H1 (cell line): ENCODE data around the gene SERINC5. TPM values are rescaled to one million over a fixed set of nuclear protein-coding genes. Genes with fewer than 3 reads are reported as not detected.

Experiments
- CTCF ChIA-PET: fragments of 300-600 bp; sonication (Branson Sonifier 250); formaldehyde crosslinking; loops from one replicate; lab custom pipeline; 2021; ENCODE audit not compliant: partially characterized antibody; lab: Charles Lee
- POLR2A ChIA-PET: fragments of 300-600 bp; sonication (Branson Sonifier 250); formaldehyde crosslinking; loops from one replicate; lab custom pipeline; 2021; ENCODE audit warnings: inconsistent platforms; ENCODE audit not compliant: partially characterized antibody; lab: Charles Lee
- DNase-seq, 2 experiments: peaks; one replicate each; pipeline versions ENCODE4 v3.0.0 to v3.0.0-alpha.2; 2010 to 2022; ENCODE audit warnings: low spot score in 2 of 2, low read depth in 1 of 2, mixed read lengths in 1 of 2
- FAIRE-seq: peaks from 2 replicates; lab custom pipeline; 2011; peaks lifted over from hg19 to GRCh38; lab: Jason Lieb, UNC
- H2AFZ ChIP-seq: 2 replicates; pipeline ENCODE4 v1.8.1; 2012; ENCODE audit warnings: low read length, inconsistent platforms
- H2AK5ac ChIP-seq: 2 replicates; pipeline ENCODE4 v1.6.1; 2013; ENCODE audit warnings: low read depth, low read length
- H2BK120ac ChIP-seq: replicated peaks from 2 replicates; pipeline ENCODE3; 2013; ENCODE audit warnings: low read depth, low read length, inconsistent platforms
- H2BK12ac ChIP-seq: 2 replicates; pipeline ENCODE4 v1.6.1; 2013; ENCODE audit warnings: low read depth, low read length
- H2BK15ac ChIP-seq: 2 replicates; pipeline ENCODE4 v1.6.1; 2013; ENCODE audit warnings: low read length
- H2BK20ac ChIP-seq: 2 replicates; pipeline ENCODE4 v1.6.1; 2013; ENCODE audit warnings: low read length
- H2BK5ac ChIP-seq: 2 replicates; pipeline ENCODE4 v1.6.1; 2013; ENCODE audit warnings: low read depth, low read length
- H3K14ac ChIP-seq: 2 replicates; pipeline ENCODE4 v1.6.1; 2013; ENCODE audit warnings: inconsistent platforms; ENCODE audit not compliant: insufficient read length
- H3K18ac ChIP-seq: 2 replicates; pipeline ENCODE4 v1.6.1; 2013; ENCODE audit warnings: low read length; ENCODE audit errors: extremely low read depth
- H3K23ac ChIP-seq: 2 replicates; pipeline ENCODE4 v1.6.1; 2013; ENCODE audit warnings: inconsistent platforms; ENCODE audit not compliant: insufficient read length
- H3K23me2 ChIP-seq: 2 replicates; pipeline ENCODE4 v1.6.1; 2013; ENCODE audit warnings: low read depth, low read length
- H3K27ac ChIP-seq: 2 replicates; pipeline ENCODE4 v1.6.1; 2011; ENCODE audit warnings: low read depth, low read length, inconsistent platforms
- H3K27me3 ChIP-seq, 4 experiments: replicated peaks in 1 of 4; 1 replicate in 1 of 4; 2 replicates in 3 of 4; pipeline versions ENCODE4 v1.6.1 to v1.8.1; 2011 to 2013; ENCODE audit warnings: low read length in 3 of 4, mild to moderate bottlenecking in 3 of 4, inconsistent platforms in 2 of 4, mixed read lengths in 2 of 4, moderate library complexity in 1 of 4; ENCODE audit not compliant: control insufficient read depth in 3 of 4, insufficient read depth in 3 of 4; ENCODE audit errors: extremely low read depth in 1 of 4
- H3K36me3 ChIP-seq, 4 experiments: 2 replicates each; pipeline versions ENCODE4 v1.6.1 to v1.8.1; 2011 to 2013; ENCODE audit warnings: mild to moderate bottlenecking in 4 of 4, low read length in 3 of 4, moderate library complexity in 2 of 4, control low read depth in 1 of 4, inconsistent platforms in 1 of 4; ENCODE audit not compliant: insufficient read depth in 4 of 4, control insufficient read depth in 2 of 4
- H3K4ac ChIP-seq: replicated peaks from 2 replicates; pipeline ENCODE3; 2013; ENCODE audit warnings: low read length, low read depth, mixed read lengths, inconsistent platforms; ENCODE audit not compliant: insufficient read length
- H3K4me1 ChIP-seq, 4 experiments: replicated peaks in 1 of 4; 1 replicate in 1 of 4; 2 replicates in 3 of 4; pipeline versions ENCODE4 v1.6.1 to v1.8.1; 2011 to 2013; ENCODE audit warnings: low read length in 3 of 4, inconsistent platforms in 2 of 4, mixed read lengths in 1 of 4; ENCODE audit not compliant: insufficient read depth in 4 of 4, control insufficient read depth in 3 of 4
- H3K4me2 ChIP-seq, 2 experiments: 2 replicates each; pipeline versions ENCODE4 v1.6.1 to v1.8.1; 2011 to 2013; ENCODE audit warnings: low read depth in 2 of 2, low read length in 2 of 2, control low read depth in 1 of 2, inconsistent platforms in 1 of 2, mild to moderate bottlenecking in 1 of 2; ENCODE audit not compliant: insufficient read depth in 1 of 2
- H3K4me3 ChIP-seq, 4 experiments: fragments of 200-600, 300-600 bp in 1 of 4; sonication (generic), shearing (Covaris generic), sonication (Bioruptor Twin) in 1 of 4; 2 replicates each; pipeline versions ENCODE4 v1.5.1 to v1.8.1; 2011 to 2016; ENCODE audit warnings: low read length in 4 of 4, low read depth in 3 of 4, control low read depth in 2 of 4, inconsistent platforms in 2 of 4, mild to moderate bottlenecking in 2 of 4, mixed read lengths in 1 of 4, moderate library complexity in 1 of 4; ENCODE audit not compliant: insufficient read depth in 2 of 4; ENCODE audit errors: extremely low read depth in 1 of 4
- H3K56ac ChIP-seq: replicated peaks from 2 replicates; pipeline ENCODE3; 2013; ENCODE audit warnings: low read depth, mild to moderate bottlenecking, mixed read lengths, low read length, inconsistent platforms; ENCODE audit not compliant: insufficient read length
- H3K79me1 ChIP-seq: 2 replicates; pipeline ENCODE4 v1.6.1; 2013; ENCODE audit warnings: low read depth, low read length, control low read depth
- H3K79me2 ChIP-seq, 2 experiments: 2 replicates each; pipeline versions ENCODE4 v1.6.1 to v1.8.1; 2012 to 2013; ENCODE audit warnings: low read length in 2 of 2, mild to moderate bottlenecking in 2 of 2, inconsistent platforms in 1 of 2; ENCODE audit not compliant: insufficient read depth in 2 of 2, control insufficient read depth in 1 of 2
- H3K9ac ChIP-seq, 4 experiments: replicated peaks in 1 of 4; 1 replicate in 1 of 4; 2 replicates in 3 of 4; pipeline versions ENCODE4 v1.6.1 to v1.8.1; 2011 to 2013; ENCODE audit warnings: low read depth in 3 of 4, low read length in 3 of 4, control low read depth in 2 of 4, mild to moderate bottlenecking in 2 of 4, moderate library complexity in 2 of 4, inconsistent platforms in 1 of 4; ENCODE audit errors: extremely low read depth in 1 of 4
- H3K9me3 ChIP-seq, 2 experiments: 2 replicates each; pipeline versions ENCODE4 v1.6.1 to v1.8.1; 2012 to 2013; ENCODE audit warnings: mild to moderate bottlenecking in 2 of 2, moderate library complexity in 2 of 2, control low read depth in 1 of 2, inconsistent platforms in 1 of 2, low read depth in 1 of 2, low read length in 1 of 2, mixed read lengths in 1 of 2; ENCODE audit not compliant: insufficient read depth in 2 of 2
- H4K20me1 ChIP-seq, 2 experiments: replicated peaks in 1 of 2; 2 replicates each; pipeline versions ENCODE3 to v1.8.1; 2011 to 2013; ENCODE audit warnings: inconsistent platforms in 2 of 2, low read length in 2 of 2, mild to moderate bottlenecking in 1 of 2; ENCODE audit not compliant: insufficient read depth in 2 of 2, control insufficient read depth in 1 of 2
- H4K5ac ChIP-seq: 2 replicates; pipeline ENCODE4 v1.6.1; 2013; ENCODE audit warnings: low read length, low read depth, mixed read lengths, inconsistent platforms; ENCODE audit not compliant: insufficient read length
- H4K8ac ChIP-seq: 2 replicates; pipeline ENCODE4 v1.8.0; 2013; ENCODE audit warnings: mild to moderate bottlenecking, moderate library complexity, low read length, inconsistent platforms; ENCODE audit not compliant: insufficient read depth; ENCODE audit errors: extremely low read depth
- H4K91ac ChIP-seq: replicated peaks from 2 replicates; pipeline ENCODE3; 2013; ENCODE audit warnings: low read length, mixed read lengths, inconsistent platforms; ENCODE audit not compliant: insufficient read length
- BRCA1 ChIP-seq: IDR thresholded peaks from 2 replicates; pipeline ENCODE4 v1.6.1; 2012; ENCODE audit warnings: low read depth, low read length, improper control_type of control experiment
- MAFK ChIP-seq: IDR thresholded peaks from 2 replicates; pipeline ENCODE4 v1.6.1; 2012; ENCODE audit warnings: low read depth, mild to moderate bottlenecking, improper control_type of control experiment, low read length
- WGBS, 2 experiments: shearing (Covaris generic) in 1 of 2; methylation state at CpG; one replicate each; pipeline versions ENCODE4 v1.1.6 to v1.1.7; 2013 to 2015; ENCODE audit warnings: low lambda C conversion rate in 2 of 2, mixed read lengths in 2 of 2, inconsistent platforms in 1 of 2, low coverage in 1 of 2, missing lambda C conversion rate in 1 of 2; ENCODE audit not compliant: insufficient replicate concordance in 2 of 2, insufficient coverage in 1 of 2, insufficient read length in 1 of 2; ENCODE audit errors: extremely low coverage in 1 of 2, missing lambda C conversion rate in 1 of 2; 5-methylcytosine and 5-hydroxymethylcytosine counted together
- polyA plus RNA-seq, 7 experiments: library from polyadenylated mRNA; depleted of rRNA in 3 of 7; stranded (reverse) in 5 of 7; unstranded in 2 of 7; fragments of >200 nt in 5 of 7; fragments of 200-250 nt in 2 of 7; gene quantifications; 1 replicate in 5 of 7; 2 replicates in 1 of 7; 4 replicates in 1 of 7; pipeline versions ENCODE4 v1.2.1 to v1.2.3, GENCODE V29; 2011 to 2013; ENCODE audit warnings: missing spikeins in 2 of 7, mixed read lengths in 2 of 7
- total RNA-seq: library from RNA; stranded (reverse); fragmentation: NEBNext Ultra II Directional; extraction: Animal tissue kit (Norgen Biotek cat#: 25700); gene quantifications from 2 replicates; pipeline ENCODE4 v1.2.1, GENCODE V29; 2021

Gene SERINC5
- total and polyA plus RNA-seq, 2 of the 8 experiments (the other 6 are each of a cell fraction or from before 2014, with no cell fraction given) = 32.2 to 149 TPM

GRCh38 chr5:80238097-80238496 lies 17.8 kb downstream of the SERINC5 start:
- H3K9ac ChIP-seq = no peak overlapping the region
- peaks cover 26 to 95% of the 10 kb centered on the region in 2 experiments for H3K79me2 ChIP-seq
- no peak overlapping the region for H2BK20ac ChIP-seq
- peaks cover 2 to 21% (median 6%) of the 10 kb centered on the region in 4 experiments; a peak in 6 of 7 replicates for H3K4me1 ChIP-seq
- H3K23ac ChIP-seq = no peak overlapping the region
- no peak overlapping the region for H3K14ac ChIP-seq
- peaks cover 0 to 19% (median 7%) of the 10 kb centered on the region in 4 experiments; a peak in 3 of 8 replicates for H3K36me3 ChIP-seq
- H3K9me3 ChIP-seq = peaks cover 6 to 8% of the 10 kb centered on the region in 2 experiments
- no peak overlapping the region for H3K18ac ChIP-seq
- ChIA-PET CTCF (interaction anchor here (1.0 to 1.2 kb wide), 2 partner anchors 17 to 58 kb away, joined by 4 to 5 read pairs; partner anchors contain the start of gene SERINC5), POLR2A (interaction anchor here (1.2 to 1.5 kb wide), 3 partner anchors 12 to 49 kb away, joined by 3 to 4 read pairs (median 3); no protein-coding TSS in a partner anchor)
- WGBS, 2 experiments = 90% methylated on average over 7 of the region's 7 CpGs; no CpG with 5 or more reads in 1 of the 2 experiments
- no peak overlapping the region for H2BK12ac ChIP-seq
- peaks cover 2% of the 10 kb centered on the region; the same call in 1 of the 2 replicates for H3K79me1 ChIP-seq
- no peak overlapping the region for H2BK5ac ChIP-seq
- no peak overlapping the region for H3K56ac ChIP-seq
- H4K8ac ChIP-seq = no peak overlapping the region
- H2BK120ac ChIP-seq = no peak overlapping the region
- no peak overlapping the region for H4K91ac ChIP-seq
- no peak overlapping the region for H3K4ac ChIP-seq
- no peak overlapping the region for H2BK15ac ChIP-seq
- no peaks in the 10 kb centered on the region for H3K27me3 ChIP-seq
- H3K23me2 ChIP-seq = no peaks in the 10 kb centered on the region
- no peak overlapping the region for H3K4me3 ChIP-seq
- no peak overlapping the region for H3K4me2 ChIP-seq
- no peak overlapping the region for H2AK5ac ChIP-seq
- peaks cover 2 to 8% of the 10 kb centered on the region in 2 experiments for H4K20me1 ChIP-seq
- DNase-seq (no peak), FAIRE-seq (no peak)
- no peak overlapping the region for H3K27ac ChIP-seq
- TF ChIP-seq MAFK (peak; percentile 46; the same call in 1 of the 2 replicates), BRCA1 (no peak)
- no peak overlapping the region for H4K5ac ChIP-seq
- no peak overlapping the region for H2AFZ ChIP-seq
